GM12875 (cell line): ENCODE measurements around the gene CRB2.

ENCODE experiments used
- H3K4me3 ChIP-seq: one replicate; pipeline ENCODE4 v1.5.1; 2011; ENCODE audit warnings: low read depth, low read length, control low read depth
- CTCF ChIP-seq: IDR thresholded peaks from 2 replicates; pipeline ENCODE4 v1.5.1; 2011; ENCODE audit warnings: low read depth, mild to moderate bottlenecking, control low read depth, inconsistent platforms, low read length, moderate library complexity, borderline replicate concordance; ENCODE audit not compliant: insufficient read depth

The CRB2 gene

GRCh38 chr9:123371805-123372590 is 16.0 kb downstream of the CRB2 start:
- no peak overlapping the region for H3K4me3 ChIP-seq
- no peak for TF ChIP-seq CTCF

GRCh38 chr9:123372766-123373446 is 16.9 kb downstream of the CRB2 start:
- no peak for TF ChIP-seq CTCF
- H3K4me3 ChIP-seq = no peak overlapping the region

- H3K4me3 ChIP-seq = no peak overlapping the region
- TF ChIP-seq CTCF = no peak
Measured at GRCh38 chr9:123373447-123373923, 17.5 kb downstream of the CRB2 start.

GRCh38 chr9:123373946-123374345 is 17.9 kb downstream of the CRB2 start:
- TF ChIP-seq CTCF = no peak
- no peak overlapping the region for H3K4me3 ChIP-seq

GRCh38 chr9:123375469-123376132 is 19.6 kb downstream of the CRB2 start:
- no peak overlapping the region for H3K4me3 ChIP-seq
- TF ChIP-seq CTCF = no peak

GRCh38 chr9:123376218-123377071 is 20.4 kb downstream of the CRB2 start:
- no peak overlapping the region for H3K4me3 ChIP-seq
- TF ChIP-seq CTCF = no peak
